ENCODE measurements around the gene ADAMTS13. TPM values are rescaled to one million over a fixed set of nuclear protein-coding genes. Genes with fewer than 3 reads are reported as not detected.

ADAMTS13 gene
- total RNA-seq, 3 donors from 2014 or later (not counting 1 experiment from before 2014, with no cell fraction given) = 2.3 to 3.0 (median 2.8) TPM

- intact Hi-C loops (cut with micrococcal nuclease) = loop anchor here (1.0 kb wide), 2 partner anchors 165 to 218 kb away; no protein-coding TSS in a partner anchor
- TF ChIP-seq CTCF (IDR thresholded peaks at IDR 0.05) = no peak
- Histone ChIP-seq H3K27ac (ENCODE audit: low read length) (no peak overlapping the region), H3K9me3 (ENCODE audit: control insufficient read depth, insufficient read depth, low read length) (no peaks in the 10 kb centered on the region), H3K36me3 (ENCODE audit: control insufficient read depth, insufficient read depth, low read length) (peaks cover 39% of the 10 kb centered on the region), H3K4me3 (ENCODE audit: low read length) (no peak overlapping the region), H3K27me3 (ENCODE audit: control insufficient read depth, insufficient read depth, low read length) (no peaks in the 10 kb centered on the region), H3K4me1 (ENCODE audit: control insufficient read depth, insufficient read depth, low read length) (no peaks in the 10 kb centered on the region)
- H3K9me3 Mint-ChIP-seq = no peaks in the 10 kb centered on the region
- ATAC-seq (no peak), DNase-seq (no peak)
- no peaks in the 10 kb centered on the region for H3K27me3 Mint-ChIP-seq (ENCODE audit: low read depth in 2 of 2)
- WGBS (ENCODE audit: insufficient coverage) = 90% methylated on average over 12 of the region's 12 CpGs
- H3K4me1 Mint-ChIP-seq = peaks cover 0 to 5% of the 10 kb centered on the region in 2 donors
- no peaks in the 10 kb centered on the region for H3K36me3 Mint-ChIP-seq
- no peak overlapping the region for H3K4me3 Mint-ChIP-seq
- H3K27ac Mint-ChIP-seq = no peak overlapping the region
Measured at GRCh38 chr9:133404454-133405002, 17.6 kb upstream of the ADAMTS13 start.

GRCh38 chr9:133405508-133406438 lies 16.4 kb upstream of the ADAMTS13 start:
- 90% methylated on average over 18 of the region's 19 CpGs for WGBS (ENCODE audit: insufficient coverage)

GRCh38 chr9:133406480-133407307 lies 15.5 kb upstream of the ADAMTS13 start:
- no peak overlapping the region for H3K27ac ChIP-seq (ENCODE audit: low read length)
- H3K36me3 Mint-ChIP-seq = peaks cover 14% of the 10 kb centered on the region
- intact Hi-C loops (cut with micrococcal nuclease) = loop anchor here (1.0 kb wide), 1 partner anchor 80 kb away; no protein-coding TSS in a partner anchor
- H3K4me3 Mint-ChIP-seq = no peak overlapping the region
- H3K4me3 ChIP-seq (ENCODE audit: low read length) = no peak overlapping the region
- H3K9me3 Mint-ChIP-seq = no peaks in the 10 kb centered on the region
- peaks cover 59% of the 10 kb centered on the region for H3K36me3 ChIP-seq (ENCODE audit: control insufficient read depth, insufficient read depth, low read length)
- peak; percentile 85 for TF ChIP-seq CTCF (IDR thresholded peaks at IDR 0.05)
- H3K4me1 Mint-ChIP-seq = peaks cover 0 to 5% of the 10 kb centered on the region in 2 donors
- ATAC-seq (peak; percentile 83 to 96 (median 87)), DNase-seq (peak; percentile 68 to 88)
- H3K27ac Mint-ChIP-seq = peak overlapping the region in 1 of 2 donors; percentile 45
- H3K27me3 Mint-ChIP-seq (ENCODE audit: low read depth in 2 of 2) = no peaks in the 10 kb centered on the region
- H3K27me3 ChIP-seq (ENCODE audit: control insufficient read depth, insufficient read depth, low read length) = no peaks in the 10 kb centered on the region
- H3K4me1 ChIP-seq (ENCODE audit: control insufficient read depth, insufficient read depth, low read length) = no peaks in the 10 kb centered on the region
- 62% methylated on average over 24 of the region's 24 CpGs for WGBS (ENCODE audit: insufficient coverage)
- no peaks in the 10 kb centered on the region for H3K9me3 ChIP-seq (ENCODE audit: control insufficient read depth, insufficient read depth, low read length)

More at GRCh38 chr9:133405508-133406438, 16.4 kb upstream of the ADAMTS13 start:
- Mint-ChIP-seq H3K9me3 (no peaks in the 10 kb centered on the region), H3K4me3 (no peak overlapping the region), H3K4me1 (peaks cover 0 to 5% of the 10 kb centered on the region in 2 donors), H3K36me3 (peaks cover 11% of the 10 kb centered on the region), H3K27me3 (ENCODE audit: low read depth in 2 of 2) (no peaks in the 10 kb centered on the region), H3K27ac (no peak overlapping the region)
- H3K4me3 ChIP-seq (ENCODE audit: low read length) = no peak overlapping the region
- no peak overlapping the region for H3K27ac ChIP-seq (ENCODE audit: low read length)
- no peak for ATAC-seq
- no peak for DNase-seq
- H3K4me1 ChIP-seq (ENCODE audit: control insufficient read depth, insufficient read depth, low read length) = no peaks in the 10 kb centered on the region
- H3K36me3 ChIP-seq (ENCODE audit: control insufficient read depth, insufficient read depth, low read length) = peaks cover 52% of the 10 kb centered on the region
- H3K27me3 ChIP-seq (ENCODE audit: control insufficient read depth, insufficient read depth, low read length) = no peaks in the 10 kb centered on the region
- no peaks in the 10 kb centered on the region for H3K9me3 ChIP-seq (ENCODE audit: control insufficient read depth, insufficient read depth, low read length)
- no peak for TF ChIP-seq CTCF (IDR thresholded peaks at IDR 0.05)
- intact Hi-C loops (cut with micrococcal nuclease) = loop anchor here (1.0 kb wide), 1 partner anchor 81 kb away; no protein-coding TSS in a partner anchor

Measured in natural killer cell (primary cell).